COR-L47 (cell line): Measurements from ENCODE around the gene ANXA2R.
"Not testable (repeated sequence)": the region's sequence is repeated elsewhere in the genome, so short reads cannot be mapped to it uniquely, and the experiment has no call there.

Experiments used
- DNase-seq: peaks from one replicate; lab custom pipeline; 2025; lab: John Stamatoyannopoulos, UW

The ANXA2R gene

GRCh38 chr5:43033841-43034590 is 6.1 kb downstream of the ANXA2R start:
- DNase-seq = no peak

GRCh38 chr5:43027054-43027785 is 12.9 kb downstream of the ANXA2R start:
- no peak for DNase-seq

DNA sequence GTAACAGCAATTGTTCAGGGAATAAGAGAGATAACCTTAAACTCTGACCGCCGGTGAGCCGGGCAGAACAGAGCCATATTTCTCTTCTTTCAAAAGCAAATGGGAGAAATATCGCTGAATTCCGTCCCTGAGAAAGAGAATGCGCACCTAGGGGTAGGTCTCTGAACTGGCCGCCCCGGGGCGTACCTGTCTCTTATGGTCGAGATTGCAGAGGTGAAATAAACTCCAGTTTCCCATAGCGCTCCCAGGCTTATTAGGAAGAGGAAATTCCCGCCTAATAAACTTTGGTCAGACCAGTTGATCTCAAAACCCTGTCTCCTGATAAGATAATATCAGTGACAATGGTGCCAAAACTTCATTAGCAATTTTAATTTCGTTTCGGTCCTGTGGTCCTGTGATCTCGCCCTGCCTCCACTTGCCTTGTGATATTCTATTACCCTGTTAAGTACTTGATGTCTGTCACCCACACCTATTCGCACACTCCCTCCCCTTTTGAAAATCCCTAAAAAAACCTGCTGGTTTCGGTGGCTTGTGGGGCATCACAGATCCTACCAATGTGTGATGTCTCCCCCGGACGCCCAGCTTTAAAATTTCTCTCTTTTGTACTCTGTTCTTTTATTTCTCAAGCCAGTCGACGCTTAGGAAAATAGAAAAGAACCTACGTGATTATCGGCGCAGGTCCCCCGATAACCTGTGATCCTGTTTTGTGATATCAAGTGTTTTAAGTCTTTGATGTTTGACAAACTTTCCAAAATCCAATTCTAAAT is 14.8 kb downstream of the ANXA2R start:
- DNase-seq = not testable (repeated sequence)

DNA sequence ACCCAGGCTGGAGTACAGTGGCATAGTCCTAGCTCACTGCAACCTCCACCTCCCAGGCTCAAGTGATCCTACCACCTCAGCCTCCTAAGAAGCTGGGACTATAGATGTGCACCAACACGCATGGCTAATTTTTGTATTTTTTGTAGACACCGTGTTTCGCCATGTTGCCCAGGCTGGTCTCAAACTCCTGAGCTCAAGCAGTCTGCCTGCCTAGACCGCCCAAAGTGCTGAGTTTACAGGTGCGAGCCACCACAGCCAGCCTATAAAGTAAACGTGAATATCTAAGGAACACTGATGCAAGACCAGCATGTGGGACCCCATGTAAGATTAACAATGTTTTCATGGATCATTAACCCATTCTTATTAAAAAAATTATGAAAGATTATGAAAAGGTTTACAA is 15.9 kb downstream of the ANXA2R start:
- DNase-seq = no peak

DNA sequence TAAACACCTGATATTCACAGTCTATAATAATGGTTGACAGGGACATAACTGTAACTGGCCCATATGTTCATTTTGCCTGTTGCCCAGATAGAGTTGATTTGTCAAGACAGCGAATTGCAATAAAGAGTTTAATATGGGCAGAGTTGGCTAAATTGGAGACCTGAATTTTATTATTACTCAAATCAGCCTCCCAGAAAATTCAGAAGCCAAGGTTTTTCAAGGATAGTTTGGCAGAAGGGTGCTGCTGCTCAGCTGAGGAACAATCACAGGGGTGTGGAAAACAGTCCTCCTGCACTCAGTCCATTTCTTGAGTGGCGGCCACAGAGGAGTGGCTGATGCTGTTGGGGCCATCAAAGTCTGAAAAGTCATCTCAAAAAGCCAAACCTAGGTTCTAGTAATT is 19.0 kb downstream of the ANXA2R start:
- no peak for DNase-seq

- peak; percentile 50 for DNase-seq
Observed at GRCh38 chr5:43020399-43020746, 19.7 kb downstream of the ANXA2R start.

- DNase-seq = peak; percentile 94
Observed at GRCh38 chr5:43019614-43020398, 20.3 kb downstream of the ANXA2R start.

GRCh38 chr5:43019291-43019613 is 20.9 kb downstream of the ANXA2R start:
- no peak for DNase-seq

DNA sequence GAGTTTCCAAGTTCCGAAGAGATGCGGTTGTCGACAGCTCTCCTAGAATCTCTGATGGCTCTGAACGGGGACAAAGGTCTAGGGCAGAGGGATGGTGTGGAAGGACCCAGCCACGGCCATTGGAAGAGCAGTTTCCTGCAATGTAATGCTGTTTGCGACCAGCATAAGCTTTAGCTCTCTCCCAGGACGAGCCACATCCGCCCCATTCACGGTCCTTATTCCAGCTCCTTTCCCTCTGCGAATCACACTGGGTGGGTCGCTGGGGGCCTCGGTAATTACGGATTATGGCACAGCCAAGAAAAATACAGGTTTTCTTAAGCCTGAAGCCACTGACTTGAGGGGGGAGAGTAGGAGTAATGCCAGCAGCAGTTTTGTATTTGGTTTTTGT is 22.7 kb downstream of the ANXA2R start:
- peak; percentile 16 for DNase-seq

DNA sequence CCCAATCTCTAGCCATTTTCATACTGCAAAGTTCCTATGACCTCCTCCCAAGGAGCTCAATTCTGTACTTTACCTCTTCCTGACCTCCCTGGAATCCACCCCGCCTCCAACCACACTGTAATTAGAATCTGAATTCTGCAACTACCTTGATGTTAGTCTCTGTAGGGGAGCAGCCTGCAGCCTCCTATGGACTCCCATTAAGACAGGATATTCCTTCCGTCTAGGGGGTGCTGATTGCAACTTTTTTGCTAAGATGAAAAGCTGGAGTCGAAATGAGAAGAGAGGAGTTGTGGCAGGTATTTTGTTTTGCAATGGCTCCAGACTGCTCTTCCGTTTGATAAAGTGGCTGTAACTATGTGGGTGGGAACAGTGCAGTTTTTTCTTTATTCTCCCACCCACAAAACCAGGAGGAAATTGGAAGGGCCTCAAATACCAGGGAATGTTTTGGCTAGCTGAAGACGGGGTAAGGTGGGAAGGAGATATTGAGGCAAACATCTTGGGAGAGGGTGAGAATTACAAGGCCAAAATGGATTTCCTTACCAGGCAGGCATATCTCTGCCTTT is 23.8 kb downstream of the ANXA2R start:
- no peak for DNase-seq

DNA sequence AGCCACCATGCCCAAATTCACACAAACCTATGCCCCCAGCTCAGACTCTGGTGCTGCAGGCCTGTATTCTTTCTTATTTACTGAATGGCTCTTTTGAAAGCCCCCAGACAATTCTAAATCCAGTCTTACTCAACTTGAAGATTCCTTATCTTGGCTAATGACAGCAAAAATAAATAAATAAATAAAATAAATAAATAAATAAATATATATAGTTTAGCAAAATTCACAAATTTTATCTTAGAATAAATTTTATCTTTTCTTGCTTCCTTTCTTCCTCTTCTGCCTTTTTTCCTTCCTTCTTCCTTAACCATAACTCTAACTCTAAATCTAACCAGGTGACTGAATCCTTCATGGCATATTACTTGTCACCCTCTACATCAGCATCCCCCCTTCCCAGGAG is 25.6 kb downstream of the ANXA2R start:
- DNase-seq = no peak

DNA sequence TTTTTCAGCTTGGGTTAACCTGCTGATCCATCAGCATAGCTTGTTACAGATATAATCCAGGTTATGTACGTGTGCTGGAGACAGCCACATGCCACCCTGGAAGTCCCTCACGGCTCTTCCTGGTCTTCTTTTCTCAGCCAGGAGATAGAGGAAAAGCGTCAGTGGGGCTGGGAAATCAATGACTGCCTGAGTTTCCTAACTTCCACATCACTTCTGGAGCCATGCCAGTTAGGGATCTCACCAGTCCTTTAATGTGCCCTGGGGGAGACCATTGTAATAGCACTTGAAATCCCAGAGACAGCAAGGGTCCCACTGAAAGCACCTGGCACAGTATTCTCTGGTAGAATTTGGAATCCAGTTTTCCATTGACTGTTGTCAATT is 29.2 kb downstream of the ANXA2R start:
- peak; percentile 70 for DNase-seq

- DNase-seq = peak; percentile 95
Observed at GRCh38 chr5:43008363-43009153, 31.6 kb downstream of the ANXA2R start.

- DNase-seq = peak; percentile 78
Observed at GRCh38 chr5:43007911-43008362, 32.2 kb downstream of the ANXA2R start.

DNA sequence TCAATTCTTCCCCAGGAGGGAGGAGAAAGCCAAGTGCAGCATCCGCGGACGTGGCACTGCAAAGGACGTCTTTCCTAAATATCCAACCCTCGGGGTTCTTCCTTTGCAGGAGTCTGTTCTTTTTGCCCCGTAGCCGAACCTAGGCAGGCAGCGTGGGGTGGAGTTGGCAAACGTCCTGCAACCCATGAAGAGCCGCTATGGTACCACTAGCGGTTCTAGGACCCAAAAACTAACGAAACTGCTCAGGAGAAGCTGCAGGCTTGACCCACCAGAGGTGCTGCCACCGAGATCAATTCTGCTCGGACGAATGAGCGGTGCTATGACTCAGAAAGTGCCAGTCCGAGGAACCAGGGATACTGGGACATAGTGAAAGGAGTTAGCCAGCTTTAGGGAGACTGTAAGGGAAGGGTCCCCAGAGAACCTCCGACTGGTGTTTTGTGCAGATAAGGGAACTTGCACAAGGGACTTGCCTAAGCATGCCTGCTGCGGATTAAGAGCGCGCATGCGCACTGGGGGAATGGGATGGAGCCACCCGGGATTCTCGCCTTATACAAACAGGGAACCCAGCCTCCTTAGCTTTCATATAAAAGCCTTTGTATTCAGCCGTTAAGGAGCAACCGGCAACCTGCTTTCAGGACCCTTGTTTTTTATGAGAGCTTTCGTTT is 32.7 kb downstream of the ANXA2R start:
- peak; percentile 79 for DNase-seq

DNA sequence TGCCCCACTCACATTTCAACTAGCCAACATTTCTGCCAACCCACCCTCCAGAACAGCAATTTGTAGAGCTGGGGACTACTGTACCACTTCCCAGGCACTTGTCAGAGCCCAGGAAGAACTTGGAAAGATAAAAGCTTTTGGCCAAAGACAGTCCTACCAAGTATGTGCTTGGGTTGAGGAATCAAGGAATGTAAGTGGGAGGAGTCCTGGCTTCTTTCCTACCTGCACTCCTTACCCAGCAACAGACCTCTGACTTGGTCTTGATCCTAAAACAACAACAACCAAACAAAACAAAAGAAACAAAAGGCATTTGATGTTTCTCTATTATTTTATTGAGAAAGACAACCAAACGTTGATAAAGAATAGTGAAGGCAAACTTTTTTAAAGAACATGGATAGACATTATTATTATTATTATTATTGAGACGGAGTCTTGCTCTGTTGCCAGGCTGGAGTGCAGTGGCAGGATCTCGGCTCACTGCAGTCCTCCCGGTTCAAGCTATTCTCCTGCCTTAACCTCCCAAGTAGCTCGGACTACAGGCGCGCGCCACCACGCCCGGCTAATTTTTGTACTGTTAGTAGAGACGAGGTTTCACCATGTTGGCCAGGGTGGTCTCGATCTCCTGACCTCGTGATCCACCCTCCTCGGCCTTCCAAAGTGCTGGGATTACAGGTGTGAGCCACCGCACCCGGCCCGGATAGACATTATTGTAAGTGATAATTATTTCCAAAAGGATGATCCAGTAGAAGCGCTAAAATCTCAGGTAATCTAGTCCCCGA is 33.5 kb downstream of the ANXA2R start:
- no peak for DNase-seq

DNA sequence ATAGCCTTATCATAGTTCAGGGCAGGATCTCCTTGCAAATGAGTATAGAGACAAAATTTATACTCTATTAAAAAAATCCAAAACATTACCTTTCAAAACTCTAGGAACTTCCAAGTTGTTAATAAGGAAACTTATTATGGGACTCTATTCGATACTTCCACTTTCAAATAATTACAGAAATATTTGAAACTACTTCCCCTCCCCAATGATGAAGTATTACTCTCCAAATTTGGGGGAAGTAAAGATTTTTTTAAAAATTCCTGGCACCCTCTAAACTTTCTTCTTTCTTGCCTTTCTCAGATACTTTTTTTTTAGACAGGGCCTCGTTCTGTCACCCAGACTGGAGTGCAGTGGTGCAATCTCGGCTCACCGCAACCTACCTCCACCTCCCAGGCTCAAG is 35.1 kb downstream of the ANXA2R start:
- DNase-seq = no peak

GRCh38 chr5:43001748-43002147 is 38.4 kb downstream of the ANXA2R start:
- no peak for DNase-seq

DNA sequence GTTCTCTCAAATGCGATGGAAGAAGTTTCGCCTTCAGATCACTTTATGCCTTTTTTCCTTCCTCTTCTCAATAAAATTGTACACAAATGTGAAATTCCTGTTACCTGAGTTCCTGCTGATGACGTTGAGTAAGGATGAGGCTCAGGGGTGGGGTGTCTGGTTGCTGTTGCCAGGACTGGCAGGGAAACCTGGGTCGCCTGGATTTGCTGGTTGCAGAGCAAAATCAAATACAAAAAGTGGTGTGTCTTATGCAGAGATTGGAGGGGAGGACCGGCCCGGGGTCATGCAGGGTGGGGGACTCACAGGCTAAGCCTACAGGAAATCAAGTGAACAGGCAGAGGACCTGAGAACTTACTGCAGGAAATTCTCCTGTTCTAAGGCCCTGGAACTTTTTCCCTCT is 39.2 kb downstream of the ANXA2R start:
- no peak for DNase-seq
